ENCODE results near the gene RCVRN. TPM values are rescaled to one million over a fixed set of nuclear protein-coding genes. Genes with fewer than 3 reads are reported as not detected.

Gene RCVRN
- polyA plus RNA-seq, 1 experiment = not detected

DNA sequence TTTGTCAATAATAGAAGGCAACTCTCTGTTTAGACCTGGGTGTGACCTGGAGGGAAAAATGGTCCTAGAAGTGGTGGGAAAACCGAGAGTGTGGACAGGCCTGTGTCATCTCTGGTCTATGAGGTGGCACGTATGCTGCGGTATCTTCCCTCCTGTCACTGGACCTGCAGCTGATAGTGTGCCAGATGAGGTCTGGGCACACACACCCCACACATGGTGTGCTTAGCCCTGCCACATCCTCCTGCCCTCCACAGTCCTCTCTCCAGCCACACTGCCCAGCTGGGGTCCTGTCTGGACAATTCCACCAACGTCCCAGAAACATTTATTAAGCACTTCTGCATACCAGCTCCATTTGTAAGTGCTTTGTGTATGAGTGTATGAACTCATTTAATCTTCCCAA, 42.1 kb downstream of the RCVRN start:
- no peak overlapping the region for H3K4me3 ChIP-seq (ENCODE audit: low read depth, low read length)
- no peak overlapping the region for H3K27ac ChIP-seq (ENCODE audit: low read depth, low read length)
- peaks cover 31% of the 10 kb centered on the region; the same call in 1 of the 2 replicates for H3K9me3 ChIP-seq (ENCODE audit: control insufficient read depth, insufficient read depth, low read length)
- ChIA-PET CTCF (no interaction called here), POLR2A (no interaction called here)
- TF ChIP-seq, protein P1, sequence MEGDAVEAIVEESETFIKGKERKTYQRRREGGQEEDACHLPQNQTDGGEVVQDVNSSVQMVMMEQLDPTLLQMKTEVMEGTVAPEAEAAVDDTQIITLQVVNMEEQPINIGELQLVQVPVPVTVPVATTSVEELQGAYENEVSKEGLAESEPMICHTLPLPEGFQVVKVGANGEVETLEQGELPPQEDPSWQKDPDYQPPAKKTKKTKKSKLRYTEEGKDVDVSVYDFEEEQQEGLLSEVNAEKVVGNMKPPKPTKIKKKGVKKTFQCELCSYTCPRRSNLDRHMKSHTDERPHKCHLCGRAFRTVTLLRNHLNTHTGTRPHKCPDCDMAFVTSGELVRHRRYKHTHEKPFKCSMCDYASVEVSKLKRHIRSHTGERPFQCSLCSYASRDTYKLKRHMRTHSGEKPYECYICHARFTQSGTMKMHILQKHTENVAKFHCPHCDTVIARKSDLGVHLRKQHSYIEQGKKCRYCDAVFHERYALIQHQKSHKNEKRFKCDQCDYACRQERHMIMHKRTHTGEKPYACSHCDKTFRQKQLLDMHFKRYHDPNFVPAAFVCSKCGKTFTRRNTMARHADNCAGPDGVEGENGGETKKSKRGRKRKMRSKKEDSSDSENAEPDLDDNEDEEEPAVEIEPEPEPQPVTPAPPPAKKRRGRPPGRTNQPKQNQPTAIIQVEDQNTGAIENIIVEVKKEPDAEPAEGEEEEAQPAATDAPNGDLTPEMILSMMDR (IDR thresholded peaks at IDR 0.05; ENCODE audit: low read depth, low read length) = no peak
- H3K27me3 ChIP-seq (ENCODE audit: control insufficient read depth, insufficient read depth, low read length) = no peaks in the 10 kb centered on the region
- no peak for DNase-seq (ENCODE audit: low read depth, low spot score)

DNA sequence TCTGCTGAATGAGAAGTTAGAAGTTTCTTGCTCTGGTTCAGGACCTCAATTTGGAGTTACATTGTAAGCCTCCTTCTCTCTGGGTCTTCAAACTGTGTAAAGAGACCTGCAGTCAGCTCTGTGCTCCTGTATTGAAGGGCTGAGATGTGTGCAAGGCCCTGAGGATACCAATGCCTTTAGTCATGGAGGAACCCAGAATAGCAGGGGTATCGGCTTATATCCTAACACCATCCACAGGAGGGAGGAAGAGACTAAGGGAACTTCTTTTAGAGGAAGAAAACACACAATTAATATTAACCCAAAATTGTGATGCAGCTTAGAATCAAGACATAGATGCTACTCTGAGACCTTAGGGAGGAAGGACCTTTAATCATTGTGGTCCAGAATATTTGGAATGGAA, 42.9 kb downstream of the RCVRN start:
- no peak for DNase-seq (ENCODE audit: low read depth, low spot score)
- Histone ChIP-seq H3K27ac (ENCODE audit: low read depth, low read length) (no peak overlapping the region), H3K4me3 (ENCODE audit: low read depth, low read length) (no peak overlapping the region), H3K9me3 (ENCODE audit: control insufficient read depth, insufficient read depth, low read length) (peaks cover 31% of the 10 kb centered on the region; the same call in 1 of the 2 replicates), H3K27me3 (ENCODE audit: control insufficient read depth, insufficient read depth, low read length) (no peaks in the 10 kb centered on the region)
- TF ChIP-seq, protein P1 (IDR thresholded peaks at IDR 0.05; ENCODE audit: low read depth, low read length) = no peak
- CTCF ChIA-PET = no interaction called here
- POLR2A ChIA-PET = no interaction called here

DNA sequence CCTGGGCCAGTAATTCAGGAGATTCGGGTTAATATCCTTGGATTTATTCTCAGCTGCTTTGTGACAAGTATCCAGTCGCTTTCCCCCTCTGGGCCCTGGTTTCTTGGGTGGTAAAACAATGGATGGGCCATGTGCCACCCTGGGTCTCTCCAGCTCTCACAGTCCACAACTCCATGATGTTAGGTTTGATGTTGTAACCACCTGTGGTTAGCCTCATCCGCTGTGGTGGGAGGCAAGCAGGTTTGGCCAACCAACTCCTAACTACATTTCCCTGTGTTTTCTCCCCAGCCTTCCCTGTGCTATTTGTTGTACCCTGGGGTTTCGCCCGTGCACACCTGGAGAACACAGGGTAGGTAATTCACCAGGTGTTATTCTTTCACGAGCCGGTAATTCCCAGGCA, 44.2 kb downstream of the RCVRN start:
- peaks cover 36% of the 10 kb centered on the region for H3K9me3 ChIP-seq (ENCODE audit: control insufficient read depth, insufficient read depth, low read length)
- POLR2A ChIA-PET = no interaction called here
- CTCF ChIA-PET = no interaction called here
- no peak overlapping the region for H3K4me3 ChIP-seq (ENCODE audit: low read depth, low read length)
- no peak for DNase-seq (ENCODE audit: low read depth, low spot score)
- no peak overlapping the region for H3K27ac ChIP-seq (ENCODE audit: low read depth, low read length)
- no peaks in the 10 kb centered on the region for H3K27me3 ChIP-seq (ENCODE audit: control insufficient read depth, insufficient read depth, low read length)
- TF ChIP-seq, protein P1 (IDR thresholded peaks at IDR 0.05; ENCODE audit: low read depth, low read length) = no peak

DNA sequence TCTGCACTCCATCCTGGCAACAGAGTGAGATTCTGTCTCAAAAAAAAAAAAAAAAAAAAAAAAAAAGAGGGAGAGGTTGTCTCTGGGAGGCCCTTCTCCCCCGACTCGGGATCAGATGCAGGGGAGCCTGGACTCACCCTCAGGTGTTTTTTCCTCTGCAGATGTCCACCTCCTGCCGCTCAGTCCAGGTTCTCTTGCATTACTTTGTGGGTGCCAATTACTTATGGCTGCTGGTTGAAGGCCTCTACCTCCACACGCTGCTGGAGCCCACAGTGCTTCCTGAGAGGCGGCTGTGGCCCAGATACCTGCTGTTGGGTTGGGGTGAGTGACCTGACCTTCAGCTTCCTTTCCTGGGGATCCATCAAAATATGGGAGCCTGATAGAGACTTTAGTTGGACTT, 45.3 kb downstream of the RCVRN start:
- DNase-seq (ENCODE audit: low read depth, low spot score) = no peak
- POLR2A ChIA-PET = no interaction called here
- CTCF ChIA-PET = no interaction called here
- H3K27me3 ChIP-seq (ENCODE audit: control insufficient read depth, insufficient read depth, low read length) = no peaks in the 10 kb centered on the region
- H3K4me3 ChIP-seq (ENCODE audit: low read depth, low read length) = no peak overlapping the region
- no peak overlapping the region for H3K27ac ChIP-seq (ENCODE audit: low read depth, low read length)
- H3K9me3 ChIP-seq (ENCODE audit: control insufficient read depth, insufficient read depth, low read length) = peaks cover 33% of the 10 kb centered on the region
- TF ChIP-seq, protein P1 (IDR thresholded peaks at IDR 0.05; ENCODE audit: low read depth, low read length) = no peak

DNA sequence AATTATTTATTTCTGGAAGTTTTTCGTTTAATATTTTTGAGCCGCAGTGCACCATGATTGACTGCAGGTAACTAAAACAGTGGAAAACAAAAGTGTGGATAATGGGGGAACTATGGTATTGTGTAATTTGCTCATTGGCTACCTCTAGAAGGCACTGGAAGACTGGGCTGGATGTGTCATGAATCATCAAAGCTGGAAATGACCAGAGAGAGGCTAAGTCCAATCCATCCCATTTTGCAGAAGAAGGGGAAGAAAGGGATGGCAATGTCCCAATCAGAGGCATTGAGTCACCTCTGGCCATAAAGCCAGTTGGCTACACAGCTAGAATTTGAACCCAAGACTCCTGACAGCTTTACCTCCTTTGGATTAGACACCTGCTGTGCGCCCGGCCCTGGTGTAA, 50.0 kb downstream of the RCVRN start:
- H3K27ac ChIP-seq (ENCODE audit: low read depth, low read length) = no peak overlapping the region
- POLR2A ChIA-PET = no interaction called here
- CTCF ChIA-PET = no interaction called here

More for the DNA sequence above, 50.0 kb downstream of the RCVRN start:
- H3K4me3 ChIP-seq (ENCODE audit: low read depth, low read length) = no peak overlapping the region
- H3K9me3 ChIP-seq (ENCODE audit: control insufficient read depth, insufficient read depth, low read length) = peaks cover 22% of the 10 kb centered on the region
- no peak for DNase-seq (ENCODE audit: low read depth, low spot score)
- no peaks in the 10 kb centered on the region for H3K27me3 ChIP-seq (ENCODE audit: control insufficient read depth, insufficient read depth, low read length)
- TF ChIP-seq, protein P1 (IDR thresholded peaks at IDR 0.05; ENCODE audit: low read depth, low read length) = no peak

All from AG04450 (cell line).